HL-60 (cell line): ENCODE data around the gene DPEP1.

Experiments used
- DNase-seq, 2 experiments: peaks; one replicate each; pipeline ENCODE4 v3.0.0-alpha.2; 2010 to 2020; ENCODE audit warnings: low read depth in 1 of 2, low spot score in 1 of 2
- H3K27ac ChIP-seq: fragments of 250-450 bp; sonication (Bioruptor Pico); replicated peaks from 2 replicates; pipeline ENCODE4 v1.5.1; 2020; ENCODE audit warnings: mild to moderate bottlenecking, moderate library complexity
- H3K27me3 ChIP-seq: fragments of 250-450 bp; sonication (Bioruptor Pico); 2 replicates; pipeline ENCODE4 v1.5.1; 2021; ENCODE audit warnings: mild to moderate bottlenecking, moderate library complexity; ENCODE audit not compliant: insufficient read depth, poor library complexity, severe bottlenecking
- H3K4me3 ChIP-seq: replicated peaks from 2 replicates; pipeline ENCODE4 v1.5.1; 2011; ENCODE audit warnings: mild to moderate bottlenecking, control low read depth, low read length; ENCODE audit not compliant: insufficient read depth
- GABPA ChIP-seq: IDR thresholded peaks from 2 replicates; pipeline ENCODE4 v1.6.1; 2012; ENCODE audit warnings: low read depth
- POLR2AphosphoS5 ChIP-seq: IDR thresholded peaks from 2 replicates; pipeline ENCODE4 v1.6.1; 2012; ENCODE audit warnings: low read depth
- SPI1 ChIP-seq: IDR thresholded peaks from 2 replicates; pipeline ENCODE4 v1.6.1; 2012; ENCODE audit warnings: low read depth, mild to moderate bottlenecking, borderline replicate concordance
- TF ChIP-seq, protein P1 (sequence below): IDR thresholded peaks from one replicate; pipeline ENCODE4 v1.5.1; 2011; ENCODE audit warnings: low read length, control low read depth, inconsistent platforms; ENCODE audit not compliant: insufficient read depth
- TF ChIP-seq, protein P2 (sequence below): IDR thresholded peaks from 2 replicates; pipeline ENCODE4 v1.6.1; 2012; ENCODE audit warnings: low read depth; ENCODE audit not compliant: insufficient replicate concordance

The DPEP1 gene

DNA sequence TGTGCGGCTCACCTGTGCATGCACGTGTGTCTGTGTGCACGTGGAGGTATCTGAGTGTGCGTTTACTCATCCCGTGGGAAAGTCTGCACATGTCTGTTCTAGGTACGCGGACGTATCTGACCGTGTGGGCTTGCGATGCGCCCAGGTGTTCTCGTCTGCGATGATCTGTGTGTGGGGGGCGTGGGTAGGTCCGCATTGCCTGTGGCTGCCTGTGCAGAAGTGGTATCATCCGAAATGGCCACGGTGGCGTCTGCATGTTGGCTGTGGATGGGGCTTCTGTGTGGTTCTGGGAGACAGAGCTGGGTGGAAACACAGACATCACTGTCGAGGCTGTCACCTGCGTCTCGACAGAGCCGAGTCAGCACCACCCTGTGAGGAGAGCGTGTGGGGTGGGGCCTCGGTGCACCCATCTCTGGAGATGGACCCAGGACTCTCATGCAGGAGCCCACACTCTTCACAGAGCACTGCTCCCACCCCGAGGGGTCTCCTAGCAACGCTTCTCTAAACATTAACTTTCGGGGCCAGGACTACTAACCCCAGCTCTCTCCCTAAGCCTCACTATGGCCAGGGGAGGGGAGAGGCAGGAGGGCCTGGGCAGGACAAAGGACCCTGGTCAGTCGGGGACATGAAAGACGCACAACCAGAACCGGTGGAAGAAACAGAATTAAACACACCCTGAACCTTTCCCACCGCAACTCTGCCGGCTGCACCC lies 8.4 kb downstream of the DPEP1 start:
- TF ChIP-seq, protein P1, sequence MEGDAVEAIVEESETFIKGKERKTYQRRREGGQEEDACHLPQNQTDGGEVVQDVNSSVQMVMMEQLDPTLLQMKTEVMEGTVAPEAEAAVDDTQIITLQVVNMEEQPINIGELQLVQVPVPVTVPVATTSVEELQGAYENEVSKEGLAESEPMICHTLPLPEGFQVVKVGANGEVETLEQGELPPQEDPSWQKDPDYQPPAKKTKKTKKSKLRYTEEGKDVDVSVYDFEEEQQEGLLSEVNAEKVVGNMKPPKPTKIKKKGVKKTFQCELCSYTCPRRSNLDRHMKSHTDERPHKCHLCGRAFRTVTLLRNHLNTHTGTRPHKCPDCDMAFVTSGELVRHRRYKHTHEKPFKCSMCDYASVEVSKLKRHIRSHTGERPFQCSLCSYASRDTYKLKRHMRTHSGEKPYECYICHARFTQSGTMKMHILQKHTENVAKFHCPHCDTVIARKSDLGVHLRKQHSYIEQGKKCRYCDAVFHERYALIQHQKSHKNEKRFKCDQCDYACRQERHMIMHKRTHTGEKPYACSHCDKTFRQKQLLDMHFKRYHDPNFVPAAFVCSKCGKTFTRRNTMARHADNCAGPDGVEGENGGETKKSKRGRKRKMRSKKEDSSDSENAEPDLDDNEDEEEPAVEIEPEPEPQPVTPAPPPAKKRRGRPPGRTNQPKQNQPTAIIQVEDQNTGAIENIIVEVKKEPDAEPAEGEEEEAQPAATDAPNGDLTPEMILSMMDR: no peak
- no peak for TF ChIP-seq GABPA
- TF ChIP-seq, protein P2, sequence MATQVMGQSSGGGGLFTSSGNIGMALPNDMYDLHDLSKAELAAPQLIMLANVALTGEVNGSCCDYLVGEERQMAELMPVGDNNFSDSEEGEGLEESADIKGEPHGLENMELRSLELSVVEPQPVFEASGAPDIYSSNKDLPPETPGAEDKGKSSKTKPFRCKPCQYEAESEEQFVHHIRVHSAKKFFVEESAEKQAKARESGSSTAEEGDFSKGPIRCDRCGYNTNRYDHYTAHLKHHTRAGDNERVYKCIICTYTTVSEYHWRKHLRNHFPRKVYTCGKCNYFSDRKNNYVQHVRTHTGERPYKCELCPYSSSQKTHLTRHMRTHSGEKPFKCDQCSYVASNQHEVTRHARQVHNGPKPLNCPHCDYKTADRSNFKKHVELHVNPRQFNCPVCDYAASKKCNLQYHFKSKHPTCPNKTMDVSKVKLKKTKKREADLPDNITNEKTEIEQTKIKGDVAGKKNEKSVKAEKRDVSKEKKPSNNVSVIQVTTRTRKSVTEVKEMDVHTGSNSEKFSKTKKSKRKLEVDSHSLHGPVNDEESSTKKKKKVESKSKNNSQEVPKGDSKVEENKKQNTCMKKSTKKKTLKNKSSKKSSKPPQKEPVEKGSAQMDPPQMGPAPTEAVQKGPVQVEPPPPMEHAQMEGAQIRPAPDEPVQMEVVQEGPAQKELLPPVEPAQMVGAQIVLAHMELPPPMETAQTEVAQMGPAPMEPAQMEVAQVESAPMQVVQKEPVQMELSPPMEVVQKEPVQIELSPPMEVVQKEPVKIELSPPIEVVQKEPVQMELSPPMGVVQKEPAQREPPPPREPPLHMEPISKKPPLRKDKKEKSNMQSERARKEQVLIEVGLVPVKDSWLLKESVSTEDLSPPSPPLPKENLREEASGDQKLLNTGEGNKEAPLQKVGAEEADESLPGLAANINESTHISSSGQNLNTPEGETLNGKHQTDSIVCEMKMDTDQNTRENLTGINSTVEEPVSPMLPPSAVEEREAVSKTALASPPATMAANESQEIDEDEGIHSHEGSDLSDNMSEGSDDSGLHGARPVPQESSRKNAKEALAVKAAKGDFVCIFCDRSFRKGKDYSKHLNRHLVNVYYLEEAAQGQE: no peak
- TF ChIP-seq POLR2AphosphoS5: no peak
- no peak for TF ChIP-seq SPI1
- Histone ChIP-seq H3K4me3 (no peak overlapping the region), H3K27me3 (no peaks in the 10 kb centered on the region), H3K27ac (no peak overlapping the region)
- DNase-seq: no peak

DNA sequence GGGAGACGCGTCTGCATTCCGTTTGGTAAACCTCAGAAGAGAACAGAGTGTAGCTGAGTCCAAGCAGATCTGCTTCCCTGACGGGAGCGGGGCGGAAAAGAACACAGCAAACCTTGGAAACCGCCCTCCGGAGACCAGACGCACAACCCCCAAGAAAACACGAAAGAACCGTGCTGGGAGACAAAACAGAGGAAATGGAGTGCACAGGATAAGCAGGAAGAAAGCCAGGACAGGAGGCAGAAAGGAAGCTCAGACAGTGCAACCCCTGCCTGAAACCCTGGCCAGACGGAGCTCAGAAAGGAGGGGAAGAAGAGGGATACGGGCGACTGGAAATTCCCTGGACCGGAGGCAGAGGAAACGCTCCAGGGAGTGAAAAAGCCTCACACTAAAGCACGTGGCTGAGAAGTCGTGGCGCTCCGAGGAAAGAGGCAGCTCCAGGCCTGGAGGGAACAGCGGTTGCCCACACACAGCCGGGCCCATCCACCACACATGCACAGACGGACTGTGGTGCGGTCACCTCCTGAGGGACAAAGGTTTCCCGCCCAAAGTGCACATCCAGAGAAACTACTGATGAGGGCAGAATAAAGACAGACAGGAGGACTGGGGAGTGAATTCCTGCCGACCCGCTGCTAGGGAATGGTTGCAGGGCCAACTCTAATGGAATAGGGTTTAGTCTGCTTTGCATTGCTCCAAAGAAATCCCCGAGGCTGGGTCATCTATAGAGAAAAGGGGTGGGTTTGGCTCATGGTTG lies 10.2 kb downstream of the DPEP1 start:
- H3K27ac ChIP-seq: no peak overlapping the region
- H3K27me3 ChIP-seq: no peaks in the 10 kb centered on the region
- DNase-seq: no peak
- TF ChIP-seq GABPA (no peak), SPI1 (no peak), POLR2AphosphoS5 (no peak)
- TF ChIP-seq, protein P2: no peak
- TF ChIP-seq, protein P1: no peak
- no peak overlapping the region for H3K4me3 ChIP-seq

DNA sequence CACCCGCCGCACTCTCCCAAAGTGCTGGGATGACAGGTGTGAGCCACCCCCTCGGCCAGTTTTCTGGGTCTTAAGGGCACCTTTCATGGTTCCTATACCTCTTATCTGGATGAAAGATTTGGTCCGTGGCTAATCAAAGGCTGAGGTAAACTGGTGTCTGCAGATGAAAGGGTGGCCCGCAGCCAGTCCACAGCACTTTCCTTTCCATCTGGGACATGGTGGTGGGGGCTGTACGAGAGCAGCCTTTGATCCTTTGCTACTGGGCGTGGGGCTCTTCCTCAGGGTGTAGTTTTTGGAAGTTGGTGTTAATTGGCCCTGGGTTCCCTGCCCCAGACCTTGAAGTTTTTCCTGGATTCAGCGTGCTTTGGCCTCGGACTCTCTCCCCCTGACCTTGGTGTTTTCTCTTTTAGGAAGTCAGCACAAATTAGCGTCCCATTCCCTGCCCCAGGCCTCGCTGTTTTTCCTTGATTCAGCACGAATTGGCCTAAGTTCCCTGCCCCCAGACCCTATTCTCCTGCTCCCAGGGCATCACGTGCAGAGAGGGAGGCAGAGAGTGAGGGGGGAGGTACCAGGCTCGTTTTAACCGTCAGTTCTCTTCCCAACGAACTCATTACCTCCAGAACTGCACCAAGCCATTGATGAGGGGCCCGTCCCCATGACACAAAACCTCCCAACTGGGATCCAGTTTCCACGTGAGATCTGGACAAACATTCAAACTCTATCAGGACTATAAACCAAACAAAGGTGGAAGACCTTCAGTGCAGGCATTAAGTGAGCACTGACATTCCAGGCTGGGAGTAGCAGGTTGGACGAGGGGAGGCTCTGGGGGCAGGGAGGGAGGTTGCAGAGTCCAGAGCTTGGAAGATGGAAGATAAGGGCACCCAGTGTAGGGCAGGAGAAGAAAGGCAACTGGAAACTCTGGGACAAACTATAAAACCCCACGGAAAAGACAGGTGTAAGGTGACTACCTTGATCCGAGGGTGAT lies 11.6 kb downstream of the DPEP1 start:
- no peaks in the 10 kb centered on the region for H3K27me3 ChIP-seq
- no peak overlapping the region for H3K4me3 ChIP-seq
- no peak overlapping the region for H3K27ac ChIP-seq
- DNase-seq: no peak
- TF ChIP-seq, protein P1: no peak
- no peak for TF ChIP-seq POLR2AphosphoS5
- TF ChIP-seq, protein P2: no peak
- TF ChIP-seq GABPA: no peak
- no peak for TF ChIP-seq SPI1
